Effector memory CD4-positive, alpha-beta T cell (primary cell): ENCODE results near the gene EEF2KMT.
"Not testable (repeated sequence)": the region's sequence is repeated elsewhere in the genome, so short reads cannot be mapped to it uniquely, and the experiment has no call there.

Experiments used
- DNase-seq, 3 donors: peaks; one replicate each; pipeline ENCODE4 v3.0.0-alpha.2; 2020
- H3K27ac ChIP-seq: 2 replicates; pipeline ENCODE4 v1.7.0; 2013; ENCODE audit warnings: mild to moderate bottlenecking, low read length, moderate library complexity; ENCODE audit not compliant: insufficient read depth, poor library complexity, severe bottlenecking
- H3K27me3 ChIP-seq: replicated peaks from 2 replicates; pipeline ENCODE4 v1.7.0; 2013; ENCODE audit warnings: mild to moderate bottlenecking, low read length; ENCODE audit not compliant: insufficient read depth, control insufficient read depth, poor library complexity, severe bottlenecking
- H3K36me3 ChIP-seq: 2 replicates; pipeline ENCODE4 v1.7.0; 2013; ENCODE audit warnings: mild to moderate bottlenecking, low read length, moderate library complexity; ENCODE audit not compliant: control insufficient read depth, insufficient read depth
- H3K4me1 ChIP-seq: 2 replicates; pipeline ENCODE4 v1.7.0; 2013; ENCODE audit warnings: low read length, mild to moderate bottlenecking; ENCODE audit not compliant: control insufficient read depth, insufficient read depth, poor library complexity, severe bottlenecking
- H3K4me3 ChIP-seq: 2 replicates; pipeline ENCODE4 v1.7.0; 2013; ENCODE audit warnings: low read length, low read depth, mild to moderate bottlenecking; ENCODE audit not compliant: insufficient read depth, poor library complexity, severe bottlenecking
- H3K9me3 ChIP-seq: 2 replicates; pipeline ENCODE4 v1.7.0; 2013; ENCODE audit warnings: mild to moderate bottlenecking, low read length, moderate library complexity; ENCODE audit not compliant: control insufficient read depth

EEF2KMT gene

DNA sequence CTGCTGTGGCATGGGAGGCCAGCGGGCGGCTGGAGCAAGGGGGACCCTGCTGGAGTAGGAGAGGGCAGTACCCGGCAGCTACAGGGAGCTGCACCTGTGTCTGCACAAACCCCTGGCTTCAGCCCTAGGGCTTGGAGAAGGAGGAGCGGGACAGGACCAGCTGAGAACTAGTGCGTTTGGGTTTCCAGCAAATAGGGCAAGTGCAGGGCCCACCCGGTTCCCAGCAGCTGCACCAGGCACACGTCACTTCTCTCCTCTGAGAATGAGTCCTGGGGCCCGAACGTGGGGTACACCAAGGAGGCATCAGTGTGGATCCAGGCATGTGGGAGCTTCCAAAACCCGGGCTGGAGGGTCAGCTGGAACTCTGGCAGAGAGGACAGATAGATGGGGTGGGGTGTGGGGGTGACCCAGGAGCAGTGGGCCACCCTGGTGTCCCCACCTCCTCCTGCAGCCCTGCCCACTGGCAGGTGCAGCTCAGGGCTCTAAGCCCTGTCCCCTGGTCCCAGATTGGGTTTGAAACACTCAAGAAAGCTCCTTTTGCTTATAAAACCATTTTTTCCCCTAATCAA, 37.4 kb downstream of the EEF2KMT start:
- DNase-seq = no peak
- Histone ChIP-seq H3K9me3 (no peaks in the 10 kb centered on the region), H3K27me3 (no peaks in the 10 kb centered on the region), H3K27ac (no peak overlapping the region), H3K4me3 (no peak overlapping the region), H3K36me3 (no peaks in the 10 kb centered on the region), H3K4me1 (no peaks in the 10 kb centered on the region)

DNA sequence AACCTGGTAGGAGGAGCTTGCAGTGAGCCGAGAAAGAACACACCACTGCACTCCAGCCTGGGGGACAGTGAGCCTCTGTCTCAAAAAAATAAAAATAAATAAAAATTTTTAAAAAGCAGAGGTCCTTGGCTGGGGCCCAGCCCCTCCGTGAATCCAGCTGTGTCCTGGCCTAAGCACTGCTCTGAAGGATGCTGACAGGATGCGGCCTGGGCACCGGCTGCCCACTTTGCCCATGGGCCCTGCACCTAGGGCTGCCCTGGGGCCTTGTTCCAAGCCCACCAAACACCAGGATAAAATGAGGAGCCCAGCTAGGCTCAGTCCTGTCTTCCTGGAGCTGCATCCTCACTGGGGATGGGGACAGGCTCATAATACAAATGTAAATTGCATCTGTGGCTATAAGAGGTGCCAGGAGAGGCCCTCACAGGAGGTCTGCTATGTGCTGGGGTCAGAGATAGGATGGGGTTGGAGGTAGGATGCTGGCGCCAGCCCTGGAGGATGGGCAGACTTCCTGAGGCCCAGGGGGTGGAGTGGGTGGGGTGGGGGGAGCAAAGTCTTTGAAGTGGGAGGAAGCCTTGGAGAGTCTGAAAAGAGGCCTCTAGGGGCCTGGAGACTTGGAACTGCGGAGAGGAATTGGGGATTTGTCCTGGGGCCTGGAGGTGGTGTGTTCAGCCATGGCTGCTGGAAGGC, 38.1 kb downstream of the EEF2KMT start:
- Histone ChIP-seq H3K4me1 (no peaks in the 10 kb centered on the region), H3K4me3 (no peak overlapping the region), H3K36me3 (no peaks in the 10 kb centered on the region), H3K9me3 (no peaks in the 10 kb centered on the region), H3K27ac (no peak overlapping the region), H3K27me3 (no peaks in the 10 kb centered on the region)
- no peak for DNase-seq

DNA sequence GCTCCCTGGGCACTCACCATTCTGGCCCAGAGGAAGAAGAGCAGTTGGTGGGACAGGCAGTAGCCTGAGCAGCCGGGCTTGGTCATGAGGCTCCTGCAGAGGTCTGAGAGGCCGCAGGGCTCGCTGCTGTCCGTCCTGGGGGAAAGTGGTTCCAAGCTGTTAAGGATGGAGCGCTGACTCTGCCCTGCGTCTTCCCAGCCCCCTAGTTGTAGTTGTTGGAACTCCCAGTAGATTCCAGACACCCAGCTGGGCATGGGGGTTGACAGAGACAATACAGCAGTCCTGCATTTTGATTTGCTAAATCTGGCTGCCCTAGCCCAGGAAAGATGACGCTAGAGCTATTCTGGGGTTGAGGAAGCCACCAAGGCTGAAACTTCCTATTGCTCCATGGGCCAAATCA, 39.1 kb downstream of the EEF2KMT start:
- Histone ChIP-seq H3K4me1 (no peaks in the 10 kb centered on the region), H3K9me3 (no peaks in the 10 kb centered on the region), H3K27me3 (no peaks in the 10 kb centered on the region), H3K27ac (no peak overlapping the region), H3K36me3 (no peaks in the 10 kb centered on the region), H3K4me3 (no peak overlapping the region)
- no peak for DNase-seq

DNA sequence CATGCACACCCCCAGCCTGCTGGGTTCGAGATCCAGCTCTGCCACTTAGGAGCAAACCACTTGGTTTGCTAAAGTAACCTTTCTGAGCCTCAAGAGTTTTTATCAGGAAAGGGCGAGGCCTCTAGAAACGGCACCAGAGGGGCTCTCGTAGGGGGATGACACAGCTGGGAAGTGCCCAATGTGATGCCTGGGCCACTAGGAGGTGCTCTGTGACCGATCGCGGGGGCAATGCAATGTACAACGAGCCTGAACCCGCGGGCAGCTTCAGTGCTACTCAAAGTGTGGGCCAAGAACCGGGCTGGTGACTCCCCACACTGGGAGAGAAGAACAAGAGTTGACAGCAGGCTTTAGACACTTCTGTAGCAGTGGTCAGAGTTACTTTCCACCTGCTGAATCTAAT, 41.2 kb downstream of the EEF2KMT start:
- H3K9me3 ChIP-seq = no peaks in the 10 kb centered on the region
- no peak overlapping the region for H3K4me3 ChIP-seq
- no peaks in the 10 kb centered on the region for H3K27me3 ChIP-seq
- DNase-seq = no peak
- no peaks in the 10 kb centered on the region for H3K4me1 ChIP-seq
- no peaks in the 10 kb centered on the region for H3K36me3 ChIP-seq
- no peak overlapping the region for H3K27ac ChIP-seq

DNA sequence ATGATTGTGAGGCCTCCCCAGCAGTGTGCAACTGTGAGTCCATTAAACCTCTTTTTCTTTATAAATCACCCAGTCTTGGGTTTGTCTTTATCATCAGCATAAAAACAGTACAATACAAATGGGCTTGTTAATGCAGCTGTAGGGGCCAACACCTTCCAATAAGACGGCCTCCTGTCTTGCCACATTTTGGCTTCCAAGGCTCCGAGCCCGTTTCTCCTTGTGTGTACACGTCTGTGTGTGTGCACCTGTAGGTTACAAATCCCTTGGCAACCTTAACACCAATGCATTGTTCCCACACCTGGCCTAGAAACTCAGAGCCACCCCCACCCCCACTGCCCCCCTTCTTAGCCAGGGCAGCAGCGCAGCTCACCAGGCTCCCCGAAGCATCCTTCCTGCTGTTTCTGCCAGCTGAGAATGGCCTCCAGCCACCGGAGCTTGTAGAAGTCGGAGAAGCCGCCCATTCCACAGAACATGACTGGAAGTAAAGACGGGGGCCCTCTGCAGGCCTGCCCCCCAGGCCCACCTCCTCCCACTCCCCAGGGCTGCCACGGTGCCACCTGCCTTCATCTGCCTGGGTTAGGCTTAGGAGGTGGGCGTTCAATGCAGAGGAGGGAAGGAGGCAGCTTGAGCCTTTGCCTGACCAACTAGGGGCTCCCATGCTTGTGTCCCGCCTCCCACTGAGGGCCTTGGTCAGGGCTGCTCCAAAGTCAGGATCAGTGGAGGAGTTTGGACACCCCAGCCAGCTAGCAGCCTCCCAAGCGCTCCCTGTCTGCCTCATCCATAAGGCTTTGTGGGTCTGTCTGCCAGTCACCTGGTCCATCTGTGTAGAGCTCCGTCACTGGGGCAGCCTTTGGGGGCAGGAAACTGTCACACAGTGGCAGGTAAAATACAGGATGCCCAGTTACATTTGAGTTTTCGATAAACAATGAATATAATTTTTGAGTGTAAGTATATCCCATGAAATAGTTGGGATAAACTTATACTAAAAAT, 42.4 kb downstream of the EEF2KMT start:
- Histone ChIP-seq H3K4me3 (no peak overlapping the region), H3K27me3 (no peaks in the 10 kb centered on the region), H3K27ac (no peak overlapping the region), H3K4me1 (no peaks in the 10 kb centered on the region), H3K36me3 (no peaks in the 10 kb centered on the region), H3K9me3 (no peaks in the 10 kb centered on the region)
- DNase-seq = no peak

DNA sequence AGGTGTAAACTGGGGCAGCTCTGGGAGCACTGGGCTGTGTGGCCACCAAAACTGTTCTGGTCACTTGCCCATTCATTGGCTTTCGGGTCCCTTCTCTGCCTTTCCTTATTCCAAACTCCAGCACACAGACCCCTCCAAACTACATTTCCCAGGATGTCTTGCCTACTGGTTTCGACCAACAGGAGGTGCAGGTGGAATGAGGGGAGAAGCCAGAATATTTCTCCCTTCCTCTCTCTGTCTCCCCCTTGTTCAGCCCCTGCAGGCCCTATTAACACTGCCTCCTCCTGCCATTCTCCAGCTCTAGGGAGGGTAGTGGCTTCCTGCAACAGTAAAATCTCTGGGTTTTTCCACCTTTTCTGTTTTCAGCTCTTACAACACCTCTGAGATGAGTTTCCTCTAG, 50.7 kb downstream of the EEF2KMT start:
- Histone ChIP-seq H3K27me3 (no peaks in the 10 kb centered on the region), H3K9me3 (no peaks in the 10 kb centered on the region), H3K36me3 (no peaks in the 10 kb centered on the region), H3K27ac (no peak overlapping the region), H3K4me3 (no peak overlapping the region), H3K4me1 (no peaks in the 10 kb centered on the region)
- DNase-seq = no peak

DNA sequence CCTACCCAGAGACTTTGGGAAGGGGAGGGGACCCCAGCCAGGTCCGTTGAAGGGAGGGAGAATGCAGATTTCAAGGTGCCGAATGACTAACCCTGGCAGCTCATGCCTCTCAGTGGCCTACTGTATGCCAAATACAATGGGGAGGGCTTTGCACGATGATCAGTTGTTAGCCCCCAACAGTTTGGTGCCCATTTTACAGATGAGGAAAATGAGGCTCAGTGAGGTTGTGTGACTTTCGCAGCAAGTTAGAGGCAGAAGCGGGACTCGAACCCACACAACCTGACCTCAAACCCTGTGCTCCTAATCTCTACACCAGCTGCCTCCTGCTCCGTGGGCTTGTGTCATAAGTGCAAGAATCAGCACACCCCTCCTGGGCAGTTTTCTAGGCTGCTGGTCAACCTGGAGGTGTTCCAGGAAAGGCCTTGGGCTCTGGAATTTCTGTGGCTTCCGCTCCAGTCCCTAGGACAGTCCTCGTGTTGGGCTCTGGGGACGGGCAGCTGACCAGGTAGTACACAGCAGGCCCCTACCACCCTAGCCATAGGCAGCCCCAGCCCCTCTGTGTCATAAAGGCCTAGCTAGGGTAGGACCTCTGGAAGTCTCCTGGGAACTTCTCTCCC, 52.0 kb downstream of the EEF2KMT start:
- Histone ChIP-seq H3K4me1 (no peaks in the 10 kb centered on the region), H3K27me3 (no peaks in the 10 kb centered on the region), H3K36me3 (no peaks in the 10 kb centered on the region), H3K27ac (no peak overlapping the region), H3K9me3 (no peaks in the 10 kb centered on the region), H3K4me3 (no peak overlapping the region)
- DNase-seq = no peak

DNA sequence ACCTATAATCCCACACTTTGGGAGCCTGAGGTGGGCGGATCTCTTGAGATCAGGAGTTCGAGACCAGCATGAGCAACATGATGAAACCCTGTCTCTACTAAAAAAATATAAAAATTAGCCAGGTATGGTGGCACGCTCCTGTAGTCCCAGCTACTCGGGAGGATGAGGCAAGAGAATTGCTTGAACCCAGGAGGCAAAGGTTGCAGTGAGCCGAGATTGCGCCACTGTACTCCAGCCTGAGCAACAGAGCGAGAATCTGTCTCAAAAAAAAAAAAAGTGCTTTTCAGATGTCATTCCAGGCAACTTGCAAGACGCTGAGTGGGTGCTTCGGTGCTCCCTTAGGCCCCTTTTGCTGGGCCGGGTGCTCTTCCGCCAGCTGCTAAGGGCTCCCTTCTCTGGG, 53.0 kb downstream of the EEF2KMT start:
- H3K36me3 ChIP-seq, H3K4me1 ChIP-seq, H3K27ac ChIP-seq, DNase-seq, H3K4me3 ChIP-seq, H3K9me3 ChIP-seq, H3K27me3 ChIP-seq: not testable (repeated sequence)

DNA sequence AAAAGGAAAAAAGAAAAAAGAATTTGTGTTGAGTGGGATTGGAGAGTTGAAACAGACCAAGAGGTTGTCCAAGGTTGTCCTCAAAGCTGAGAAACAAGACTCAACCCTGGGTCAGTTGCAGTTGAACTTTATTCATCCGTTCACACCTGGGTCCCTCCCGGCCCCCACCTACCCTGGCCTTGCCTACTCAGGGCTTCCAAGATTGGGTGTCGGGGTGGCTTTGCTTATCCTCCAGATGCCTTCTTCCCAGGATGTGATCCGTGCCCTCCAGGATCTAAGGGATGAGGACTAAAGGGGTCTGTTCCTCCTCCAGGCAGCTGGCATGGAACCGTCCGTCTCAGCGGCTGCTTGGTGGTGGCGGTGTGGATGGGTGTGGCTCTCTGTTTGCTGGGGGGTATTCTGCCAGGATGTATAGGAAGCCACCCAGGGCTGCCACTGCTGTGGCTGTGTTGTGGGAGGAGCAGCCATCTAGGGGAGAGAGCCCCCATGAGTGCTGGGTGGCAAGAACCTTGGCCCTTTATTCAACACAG, 53.5 kb downstream of the EEF2KMT start:
- H3K27me3 ChIP-seq = no peaks in the 10 kb centered on the region
- DNase-seq = no peak
- no peaks in the 10 kb centered on the region for H3K4me1 ChIP-seq
- no peaks in the 10 kb centered on the region for H3K9me3 ChIP-seq
- H3K27ac ChIP-seq = no peak overlapping the region
- H3K36me3 ChIP-seq = no peaks in the 10 kb centered on the region
- H3K4me3 ChIP-seq = no peak overlapping the region
